Stomach (tissue), 4 donors: Measurements from ENCODE around the gene XPOT.

ENCODE experiments used
- EP300 ChIP-seq: sonication (generic); formaldehyde crosslinking; IDR thresholded peaks from one replicate; pipeline ENCODE4 v1.6.1; 2017; ENCODE audit warnings: antibody characterized with exemption
- POLR2A ChIP-seq, 4 donors: fragments of 450-650 bp; IDR thresholded peaks; one replicate each; pipeline ENCODE4 v1.6.1; 2016; ENCODE audit warnings: antibody characterized with exemption in 4 of 4, control low read depth in 2 of 4, mild to moderate bottlenecking in 1 of 4, moderate library complexity in 1 of 4
- TF ChIP-seq, protein P1 (sequence below), 7 experiments: fragments of 450-650 bp in 4 of 7; fragments of 200-600 bp in 3 of 7; sonication (generic) in 3 of 7; IDR thresholded peaks; one replicate each; pipeline ENCODE4 v1.5.1; 2016 to 2019; ENCODE audit warnings: antibody characterized with exemption in 7 of 7, control low read depth in 2 of 7, mild to moderate bottlenecking in 1 of 7

DNA sequence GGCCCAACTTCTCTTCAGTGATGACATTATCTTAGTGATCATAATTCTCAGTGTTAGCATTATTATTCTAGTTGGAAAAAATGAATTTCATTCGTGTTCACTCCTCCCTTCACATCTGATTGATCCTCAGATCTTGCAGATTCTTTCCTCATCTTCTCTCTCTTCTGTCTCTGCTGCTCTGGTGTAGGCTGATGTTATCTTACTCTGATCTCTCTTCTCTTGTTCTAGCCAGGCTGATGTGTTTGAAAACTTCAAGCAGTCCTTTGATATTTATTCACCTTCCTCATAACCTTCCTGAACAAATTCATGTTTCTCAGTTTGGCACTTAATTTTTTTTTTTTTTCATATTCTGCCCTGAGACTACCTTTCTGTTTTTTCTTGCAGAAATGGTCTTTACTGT, 42.1 kb downstream of the XPOT start:
- TF ChIP-seq POLR2A (IDR thresholded peaks at IDR 0.05), result no peak
- TF ChIP-seq, protein P1, sequence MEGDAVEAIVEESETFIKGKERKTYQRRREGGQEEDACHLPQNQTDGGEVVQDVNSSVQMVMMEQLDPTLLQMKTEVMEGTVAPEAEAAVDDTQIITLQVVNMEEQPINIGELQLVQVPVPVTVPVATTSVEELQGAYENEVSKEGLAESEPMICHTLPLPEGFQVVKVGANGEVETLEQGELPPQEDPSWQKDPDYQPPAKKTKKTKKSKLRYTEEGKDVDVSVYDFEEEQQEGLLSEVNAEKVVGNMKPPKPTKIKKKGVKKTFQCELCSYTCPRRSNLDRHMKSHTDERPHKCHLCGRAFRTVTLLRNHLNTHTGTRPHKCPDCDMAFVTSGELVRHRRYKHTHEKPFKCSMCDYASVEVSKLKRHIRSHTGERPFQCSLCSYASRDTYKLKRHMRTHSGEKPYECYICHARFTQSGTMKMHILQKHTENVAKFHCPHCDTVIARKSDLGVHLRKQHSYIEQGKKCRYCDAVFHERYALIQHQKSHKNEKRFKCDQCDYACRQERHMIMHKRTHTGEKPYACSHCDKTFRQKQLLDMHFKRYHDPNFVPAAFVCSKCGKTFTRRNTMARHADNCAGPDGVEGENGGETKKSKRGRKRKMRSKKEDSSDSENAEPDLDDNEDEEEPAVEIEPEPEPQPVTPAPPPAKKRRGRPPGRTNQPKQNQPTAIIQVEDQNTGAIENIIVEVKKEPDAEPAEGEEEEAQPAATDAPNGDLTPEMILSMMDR (IDR thresholded peaks at IDR 0.05), result no peak
- TF ChIP-seq EP300, result no peak
